ENCODE results near the gene FICD. TPM values are rescaled to one million over a fixed set of nuclear protein-coding genes. Genes with fewer than 3 reads are reported as not detected.

Gene FICD
- total RNA-seq, 1 donor from 2014 or later = 7.1 TPM

GRCh38 chr12:108473400-108474055 is 41.5 kb upstream of the FICD start:
- H3K4me1 Mint-ChIP-seq = no peaks in the 10 kb centered on the region
- no peaks in the 10 kb centered on the region for H3K36me3 ChIP-seq
- H3K36me3 Mint-ChIP-seq = no peaks in the 10 kb centered on the region
- TF ChIP-seq CTCF (IDR thresholded peaks at IDR 0.05) = no peak
- TF ChIP-seq EZH2 (IDR thresholded peaks at IDR 0.05) = no peak
- no peak for TF ChIP-seq EZH2phosphoT487 (IDR thresholded peaks at IDR 0.05)
- no peak overlapping the region for H3K4me2 ChIP-seq
- no peaks in the 10 kb centered on the region for H3K4me1 ChIP-seq
- no peaks in the 10 kb centered on the region for H3K9me3 ChIP-seq (ENCODE audit: low read depth)
- H3K27ac Mint-ChIP-seq = no peak overlapping the region
- H3K9ac ChIP-seq = no peak overlapping the region
- no peak for DNase-seq (ENCODE audit: low spot score)
- H3K9me3 Mint-ChIP-seq = no peaks in the 10 kb centered on the region
- no peaks in the 10 kb centered on the region for H4K20me1 ChIP-seq (ENCODE audit: low read depth)
- no peak overlapping the region for H3K4me3 ChIP-seq
- no peak overlapping the region for H2AFZ ChIP-seq (replicated peaks)
- peaks cover 11% of the 10 kb centered on the region for H3K27me3 Mint-ChIP-seq (ENCODE audit: insufficient read depth, low read depth)
- no peaks in the 10 kb centered on the region for H3F3A ChIP-seq (ENCODE audit: low read depth)
- H3K27ac ChIP-seq = no peak overlapping the region
- H3K27me3 ChIP-seq = no peaks in the 10 kb centered on the region
- no peaks in the 10 kb centered on the region for H3K79me2 ChIP-seq (ENCODE audit: low read depth)
- H3K4me3 Mint-ChIP-seq = no peak overlapping the region

GRCh38 chr12:108475396-108475795 is 39.7 kb upstream of the FICD start:
- H3K27ac ChIP-seq = no peak overlapping the region
- Mint-ChIP-seq H3K4me3 (no peak overlapping the region), H3K27me3 (ENCODE audit: insufficient read depth, low read depth) (peaks cover 7% of the 10 kb centered on the region)

GRCh38 chr12:108477055-108477880 is 37.8 kb upstream of the FICD start:
- H3K4me1 ChIP-seq = no peaks in the 10 kb centered on the region
- no peaks in the 10 kb centered on the region for H3K27me3 ChIP-seq
- no peaks in the 10 kb centered on the region for H3K36me3 Mint-ChIP-seq
- no peaks in the 10 kb centered on the region for H3K79me2 ChIP-seq (ENCODE audit: low read depth)
- H4K20me1 ChIP-seq (ENCODE audit: low read depth) = no peaks in the 10 kb centered on the region
- DNase-seq (ENCODE audit: low spot score) = no peak
- no peaks in the 10 kb centered on the region for H3F3A ChIP-seq (ENCODE audit: low read depth)
- H3K4me2 ChIP-seq = no peak overlapping the region
- H3K4me3 Mint-ChIP-seq = no peak overlapping the region
- peaks cover 6% of the 10 kb centered on the region for H3K27me3 Mint-ChIP-seq (ENCODE audit: insufficient read depth, low read depth)
- H3K9ac ChIP-seq = no peak overlapping the region
- no peak overlapping the region for H3K27ac Mint-ChIP-seq
- H3K9me3 Mint-ChIP-seq = no peaks in the 10 kb centered on the region
- H3K27ac ChIP-seq = no peak overlapping the region
- H3K36me3 ChIP-seq = no peaks in the 10 kb centered on the region
- TF ChIP-seq CTCF (IDR thresholded peaks at IDR 0.05) = no peak
- no peak for TF ChIP-seq EZH2 (IDR thresholded peaks at IDR 0.05)
- no peak for TF ChIP-seq EZH2phosphoT487 (IDR thresholded peaks at IDR 0.05)
- no peak overlapping the region for H3K4me3 ChIP-seq
- no peaks in the 10 kb centered on the region for H3K9me3 ChIP-seq (ENCODE audit: low read depth)
- H2AFZ ChIP-seq (replicated peaks) = no peak overlapping the region
- H3K4me1 Mint-ChIP-seq = no peaks in the 10 kb centered on the region

More at GRCh38 chr12:108475396-108475795, 39.7 kb upstream of the FICD start:
- Histone ChIP-seq H3K36me3 (no peaks in the 10 kb centered on the region), H3K4me1 (no peaks in the 10 kb centered on the region), H3F3A (ENCODE audit: low read depth) (no peaks in the 10 kb centered on the region), H3K79me2 (ENCODE audit: low read depth) (no peaks in the 10 kb centered on the region), H2AFZ (replicated peaks) (no peak overlapping the region), H3K9ac (no peak overlapping the region), H3K27me3 (no peaks in the 10 kb centered on the region), H3K9me3 (ENCODE audit: low read depth) (no peaks in the 10 kb centered on the region), H3K4me3 (no peak overlapping the region), H3K4me2 (no peak overlapping the region), H4K20me1 (ENCODE audit: low read depth) (no peaks in the 10 kb centered on the region)
- no peak overlapping the region for H3K27ac Mint-ChIP-seq
- no peak for DNase-seq (ENCODE audit: low spot score)
- H3K9me3 Mint-ChIP-seq = no peaks in the 10 kb centered on the region
- no peaks in the 10 kb centered on the region for H3K36me3 Mint-ChIP-seq
- TF ChIP-seq EZH2 (IDR thresholded peaks at IDR 0.05) (no peak), CTCF (IDR thresholded peaks at IDR 0.05) (no peak), EZH2phosphoT487 (IDR thresholded peaks at IDR 0.05) (no peak)
- H3K4me1 Mint-ChIP-seq = no peaks in the 10 kb centered on the region
